ENCODE measurements around the gene PRRC2A. TPM values are rescaled to one million over a fixed set of nuclear protein-coding genes. Genes with fewer than 3 reads are reported as not detected.
A peak's percentile ranks its signal among the peaks of the same experiment; 100 is the strongest.

Gene PRRC2A
- total RNA-seq, 1 donor from 2014 or later = 76.9 TPM

DNA sequence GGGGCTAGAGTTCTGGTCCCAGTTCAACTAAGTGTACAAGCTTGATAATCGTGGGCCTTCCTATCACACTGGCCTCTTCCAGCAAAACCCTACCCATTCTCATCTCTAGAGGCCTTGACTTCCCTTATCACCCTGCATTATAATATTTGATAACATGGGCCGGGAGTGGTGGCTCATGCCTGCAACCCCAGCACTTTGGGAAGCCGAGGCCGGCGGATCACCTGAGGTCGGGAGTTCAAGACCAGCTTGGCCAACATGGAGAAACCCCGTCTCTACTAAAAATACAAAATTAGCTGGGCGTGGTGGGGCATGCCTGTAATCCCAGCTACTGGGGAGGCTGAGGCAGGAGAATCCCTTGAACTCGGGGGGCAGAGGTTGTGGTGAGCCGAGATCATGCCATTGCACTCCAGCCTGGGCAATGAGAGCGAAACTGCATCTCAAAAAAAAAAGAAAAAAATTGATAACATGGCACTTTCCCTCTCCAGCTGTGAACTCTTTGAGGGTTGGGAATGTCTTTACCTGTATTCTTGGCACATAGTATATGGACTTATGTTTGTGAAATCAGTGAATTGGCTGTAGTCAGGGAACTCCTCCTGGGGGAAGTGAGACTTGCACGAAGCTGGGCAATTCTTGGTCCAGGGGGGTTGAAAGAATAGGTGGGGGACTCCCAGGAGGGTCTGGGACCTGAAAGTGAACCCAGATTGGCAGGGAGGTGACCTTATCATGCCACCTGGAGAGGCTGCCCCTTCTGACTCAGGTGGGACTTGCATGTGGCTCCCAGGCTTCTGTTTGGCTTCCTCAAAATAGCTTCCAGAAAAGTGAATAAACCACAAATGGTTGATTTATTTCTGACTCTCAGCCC is 41.0 kb downstream of the PRRC2A start:
- intact Hi-C loops (cut with micrococcal nuclease) = no loop called here
- ATAC-seq (no peak), DNase-seq (no peak)

DNA sequence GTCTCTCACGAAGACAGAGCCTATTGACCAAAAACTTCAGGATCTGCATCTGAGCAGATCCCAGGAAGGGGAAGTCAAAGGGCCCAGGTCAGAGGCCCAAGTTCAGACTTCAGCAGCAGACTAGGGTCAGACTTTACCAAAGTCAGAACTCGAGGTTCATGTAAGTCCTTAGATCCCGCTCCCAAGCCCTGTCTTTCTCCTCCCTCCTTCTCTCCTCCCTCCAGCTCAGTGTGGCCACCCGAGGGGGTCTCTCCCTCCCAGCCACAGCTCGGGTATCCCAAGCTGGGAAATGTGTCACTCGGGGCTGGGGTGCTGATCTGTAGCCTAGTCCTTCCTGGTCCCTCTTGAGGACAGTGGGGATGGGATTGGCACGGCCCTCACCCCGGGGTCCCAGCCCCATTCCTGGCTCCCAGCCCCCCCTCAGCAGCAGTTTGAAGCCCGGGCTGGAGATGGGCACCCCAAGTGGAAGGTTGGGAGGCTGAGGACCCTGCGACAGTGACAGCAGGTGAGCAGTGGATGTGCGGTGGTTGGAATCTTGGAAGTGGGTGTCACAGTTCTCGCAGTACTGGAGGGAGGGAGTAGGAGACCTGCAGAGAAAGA is 41.7 kb downstream of the PRRC2A start:
- intact Hi-C loops (cut with micrococcal nuclease) = no loop called here
- ATAC-seq = no peak
- DNase-seq = no peak

DNA sequence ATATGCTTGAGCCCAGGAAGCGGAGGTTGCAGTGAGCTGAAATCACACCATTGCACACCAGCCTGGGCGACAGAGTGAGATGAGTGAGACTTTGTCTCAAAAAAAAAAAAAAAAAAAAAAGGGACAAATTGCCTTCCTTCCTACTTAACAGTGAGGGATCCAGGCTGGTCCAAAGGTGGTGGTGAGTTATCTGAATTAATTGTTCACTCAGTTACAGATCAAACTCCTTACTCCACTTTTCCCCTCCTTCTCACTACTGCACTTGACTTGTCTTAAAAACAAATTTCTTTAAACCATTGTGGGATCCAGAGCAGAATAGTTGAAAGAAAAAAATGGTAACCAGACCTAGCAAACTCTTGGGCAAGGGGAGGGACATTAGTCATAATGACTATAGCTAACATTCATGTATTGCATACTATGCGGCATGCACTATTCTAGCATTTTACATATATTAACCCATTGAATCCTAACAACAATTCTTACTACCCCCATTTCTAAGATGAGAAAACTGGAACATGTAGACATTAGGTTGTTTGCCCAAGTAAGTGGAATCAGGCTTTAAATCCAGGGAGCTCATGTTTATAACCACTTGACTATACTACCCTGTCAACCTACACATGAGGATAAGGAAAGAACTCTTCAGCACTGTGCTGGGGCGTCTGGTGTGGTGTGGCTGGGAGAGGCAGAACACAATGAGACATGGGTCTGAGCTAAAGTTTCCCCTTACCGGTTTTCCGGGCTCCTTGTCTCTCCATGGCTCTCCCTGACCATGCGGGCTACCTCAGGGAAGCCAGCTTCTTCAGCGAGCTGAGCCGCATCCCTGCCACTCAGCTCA is 42.8 kb downstream of the PRRC2A start:
- DNase-seq (no peak), ATAC-seq (no peak)
- intact Hi-C loops (cut with micrococcal nuclease) = no loop called here

DNA sequence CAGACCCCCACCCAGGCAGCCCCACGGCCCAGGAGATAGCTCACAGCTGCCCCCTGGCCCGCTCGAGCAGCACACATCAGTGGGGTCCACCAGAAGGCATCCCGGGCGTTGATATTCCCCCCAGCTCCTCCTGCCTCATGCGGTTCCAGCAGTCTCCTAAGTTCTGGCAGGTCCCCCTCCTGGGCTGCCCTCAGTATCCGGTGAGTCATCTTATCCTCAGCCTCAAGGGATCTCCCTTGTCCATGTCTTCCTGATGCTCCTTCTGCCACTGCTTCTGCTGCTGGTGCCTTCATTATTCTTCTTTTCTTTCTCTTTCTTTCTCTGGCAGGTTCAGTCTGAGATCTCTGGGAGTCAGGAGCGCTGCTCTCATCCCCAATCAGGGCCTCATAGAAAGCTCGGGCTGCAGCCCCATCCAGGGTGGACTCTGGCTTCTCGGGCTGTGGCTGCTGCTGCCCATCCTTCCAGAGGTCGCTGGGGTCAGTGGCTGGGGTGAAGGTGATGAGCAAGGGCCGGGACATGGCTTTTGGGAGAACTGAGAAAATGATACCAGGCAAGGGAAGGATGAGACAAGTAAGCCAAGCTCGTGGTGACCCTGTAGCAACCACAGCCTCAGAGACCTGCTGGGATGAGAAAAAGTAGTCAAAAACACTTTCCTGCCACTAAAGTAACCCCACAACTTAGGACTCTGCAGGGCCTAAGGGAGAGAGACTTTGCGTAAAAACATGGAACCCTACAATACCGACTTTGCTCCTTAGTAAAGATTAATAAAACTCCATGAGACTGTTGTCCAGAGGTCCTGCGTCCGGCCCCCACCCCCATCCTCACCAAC is 43.7 kb downstream of the PRRC2A start:
- DNase-seq (no peak), ATAC-seq (no peak)
- intact Hi-C loops (cut with micrococcal nuclease) = no loop called here

- ATAC-seq (peak; percentile 75), DNase-seq (peak; percentile 93)
- intact Hi-C loops (cut with micrococcal nuclease) = no loop called here
These were observed 44.4 kb downstream of the PRRC2A start, which contains the start of gene GPANK1 for GRCh38 chr6:31664790-31665500. Gene GPANK1, minus strand, starts transcription at chr6:31664997. Its CDS starts 519 bp downstream, at chr6:31664478.

DNA sequence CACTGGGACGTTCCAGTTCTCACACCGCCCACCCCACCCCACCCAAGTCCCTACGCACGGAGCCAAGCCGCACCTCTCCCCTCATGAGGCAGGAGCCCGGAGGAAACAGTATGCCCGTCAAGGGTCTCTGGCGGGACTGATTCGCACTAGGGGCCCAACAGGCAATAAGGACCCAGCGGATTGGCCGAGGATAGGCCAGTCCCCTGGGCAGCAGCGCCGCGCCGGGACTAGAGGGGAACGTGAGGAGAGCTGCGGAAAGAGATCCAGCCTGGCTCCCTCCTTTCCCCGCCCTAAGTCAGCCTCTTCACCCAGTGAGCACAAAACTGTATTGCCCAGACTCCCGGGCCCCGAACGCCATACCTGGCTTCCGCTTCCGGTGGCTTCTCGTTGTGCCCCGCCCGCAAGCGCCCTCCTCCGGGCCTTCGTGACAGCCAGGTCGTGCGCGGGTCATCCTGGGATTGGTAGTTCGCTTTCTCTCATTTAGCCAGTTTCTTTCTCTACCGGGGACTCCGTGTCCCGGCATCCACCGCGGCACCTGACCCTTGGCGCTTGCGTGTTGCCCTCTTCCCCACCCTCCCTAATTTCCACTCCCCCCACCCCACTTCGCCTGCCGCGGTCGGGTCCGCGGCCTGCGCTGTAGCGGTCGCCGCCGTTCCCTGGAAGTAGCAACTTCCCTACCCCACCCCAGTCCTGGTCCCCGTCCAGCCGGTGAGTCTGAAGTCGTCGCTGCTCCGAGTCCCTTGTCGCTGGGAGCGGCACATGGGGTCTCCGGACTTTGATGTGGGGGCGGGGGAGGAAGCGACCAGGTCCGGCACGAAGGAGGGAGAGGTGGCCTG is 45.2 kb downstream of the PRRC2A start, which contains the start of gene CSNK2B:
CSNK2B (plus strand) TSS at position 580 of the 836 bp plus-strand sequence. CDS start 752 bp downstream, outside the sequence.
- intact Hi-C loops (cut with micrococcal nuclease) = no loop called here
- DNase-seq (peak; percentile 99), ATAC-seq (peak; percentile 90)

- ATAC-seq = no peak
- intact Hi-C loops (cut with micrococcal nuclease) = no loop called here
- no peak for DNase-seq
These were observed 45.9 kb downstream of the PRRC2A start for GRCh38 chr6:31666337-31666965.

GRCh38 chr6:31669676-31670075 is 49.2 kb downstream of the PRRC2A start, which contains the start of gene LY6G5B:
Gene LY6G5B, plus strand, starts transcription at chr6:31669976. Its CDS starts 975 bp downstream, at chr6:31670951.
- intact Hi-C loops (cut with micrococcal nuclease) = no loop called here
- ATAC-seq (no peak), DNase-seq (no peak)

DNA sequence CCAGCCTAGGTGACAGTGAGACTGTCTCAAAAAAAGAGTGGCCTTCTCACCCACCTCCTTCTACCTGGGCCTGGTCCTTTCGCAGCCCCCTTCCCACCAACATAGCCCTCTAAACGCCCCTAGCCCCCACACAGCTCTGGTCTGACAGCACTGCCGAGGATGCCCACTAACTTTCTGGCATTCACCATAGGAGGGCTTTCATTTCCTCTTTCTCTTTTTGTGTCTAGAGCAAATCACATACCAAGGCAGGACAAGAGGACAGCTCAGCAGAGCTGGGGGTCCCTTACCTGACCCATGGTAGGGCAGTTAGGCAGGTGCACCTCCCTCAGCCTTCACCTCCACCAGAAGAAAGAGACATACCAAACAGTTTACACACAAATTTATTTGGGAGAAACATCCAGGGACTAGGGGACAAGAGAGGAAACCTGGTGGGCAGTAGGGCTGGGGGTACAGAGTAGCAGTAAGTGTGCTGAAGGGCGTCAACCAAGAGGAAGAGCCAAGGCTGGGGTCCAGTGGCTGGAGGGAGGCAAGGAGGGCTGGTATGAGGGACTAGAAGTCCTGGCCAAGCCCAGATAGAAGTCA is 55.9 kb downstream of the PRRC2A start:
- no peak for DNase-seq
- no peak for ATAC-seq
- intact Hi-C loops (cut with micrococcal nuclease) = no loop called here

- ATAC-seq (no peak), DNase-seq (no peak)
- intact Hi-C loops (cut with micrococcal nuclease) = no loop called here
These were observed 56.4 kb downstream of the PRRC2A start for GRCh38 chr6:31676904-31677303.

DNA sequence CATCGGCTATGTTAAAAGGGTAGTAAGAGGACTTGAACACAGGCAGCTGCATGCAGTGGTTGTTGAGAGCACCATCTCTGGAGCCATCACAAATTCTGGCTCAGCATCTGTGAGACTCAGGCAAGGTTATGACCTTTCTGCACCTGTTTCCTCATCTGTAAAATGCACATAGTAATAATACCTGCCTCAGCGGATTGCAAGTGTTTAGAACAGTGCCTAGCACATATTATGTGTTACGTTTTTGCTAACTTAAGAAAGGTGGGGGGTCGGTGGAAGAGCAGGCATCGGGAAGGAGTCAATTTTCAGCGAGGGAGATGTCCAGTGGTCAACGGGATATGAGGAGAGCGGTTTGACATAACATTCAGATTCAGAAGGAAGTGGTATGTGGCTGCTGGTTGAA is 57.4 kb downstream of the PRRC2A start:
- intact Hi-C loops (cut with micrococcal nuclease) = no loop called here
- ATAC-seq = no peak
- no peak for DNase-seq

DNA sequence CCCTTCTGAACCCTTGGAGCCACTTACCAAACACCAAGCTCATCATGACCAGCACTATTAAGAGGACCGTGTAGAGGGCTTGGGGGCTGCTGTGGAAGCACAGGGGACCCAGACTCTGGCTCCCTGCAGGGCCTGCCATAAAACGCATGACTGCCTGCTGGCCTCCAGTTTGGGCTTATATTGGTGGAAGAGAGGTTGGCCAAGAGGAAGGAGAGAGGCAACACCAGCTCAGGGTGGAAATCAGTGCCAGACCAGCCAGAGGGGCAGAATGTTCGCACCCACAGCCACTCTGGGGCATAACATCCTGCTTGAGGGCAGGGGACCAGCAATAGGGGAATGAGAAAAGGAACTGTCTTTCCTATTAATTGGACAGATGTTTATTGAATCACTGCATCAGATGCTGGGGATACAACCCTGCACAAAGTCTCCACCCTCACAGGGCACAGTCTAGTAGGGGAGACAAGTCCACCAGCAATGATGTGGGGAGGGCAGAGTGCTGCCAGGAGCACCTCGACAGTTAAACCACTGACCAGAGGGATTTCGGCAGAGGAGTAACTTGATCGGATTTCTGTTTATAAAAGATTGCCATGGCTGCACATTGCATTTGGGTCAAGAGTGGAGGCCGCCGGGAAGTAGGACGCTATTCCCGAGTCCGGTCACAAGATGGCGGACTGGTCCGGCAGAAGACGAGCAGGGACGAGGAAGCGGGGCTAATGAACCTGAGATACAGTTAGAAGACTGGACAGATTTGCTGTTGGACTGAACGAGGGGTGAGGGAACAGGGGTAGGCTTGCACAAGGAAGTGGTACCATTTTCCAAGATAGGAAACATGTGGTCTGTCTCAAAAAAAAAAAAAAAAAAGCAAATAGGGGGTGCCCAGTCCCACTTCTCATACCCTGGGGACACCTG is 60.0 kb downstream of the PRRC2A start, which contains the start of gene LY6G5C:
LY6G5C (minus strand) TSS at position 842 of the 909 bp plus-strand sequence; CDS start at position 148, 694 bp downstream.
- DNase-seq = peak; percentile 84
- peak; percentile 93 for ATAC-seq
- intact Hi-C loops (cut with micrococcal nuclease) = no loop called here

DNA sequence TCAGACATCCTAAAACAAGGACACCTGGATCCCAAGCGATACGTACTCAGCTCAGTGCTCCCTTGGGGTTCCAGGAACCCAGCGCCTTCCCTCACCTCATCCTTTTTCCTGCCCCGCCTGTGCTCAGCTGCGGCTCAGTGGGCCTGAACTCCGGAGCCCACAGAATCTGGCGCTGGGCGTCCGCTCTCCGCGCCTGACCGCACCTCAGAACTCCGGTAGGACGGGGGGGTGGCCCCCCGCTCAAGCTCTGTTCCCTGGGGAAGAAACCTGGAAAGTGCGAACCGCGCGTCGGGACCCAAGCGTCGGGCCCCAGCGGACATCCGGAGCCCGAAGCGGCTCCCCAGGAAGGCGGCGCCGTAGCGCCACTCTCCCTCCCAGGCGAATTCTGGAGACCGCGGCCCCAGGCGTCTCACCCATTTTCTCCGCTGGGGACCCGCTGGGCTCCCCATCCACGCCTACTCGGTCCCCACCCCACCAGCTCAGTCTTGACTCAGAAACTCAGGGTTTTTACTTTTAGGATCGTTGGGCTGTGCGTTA is 60.7 kb downstream of the PRRC2A start:
- ATAC-seq (peak; percentile 77), DNase-seq (peak; percentile 67)
- intact Hi-C loops (cut with micrococcal nuclease) = no loop called here

DNA sequence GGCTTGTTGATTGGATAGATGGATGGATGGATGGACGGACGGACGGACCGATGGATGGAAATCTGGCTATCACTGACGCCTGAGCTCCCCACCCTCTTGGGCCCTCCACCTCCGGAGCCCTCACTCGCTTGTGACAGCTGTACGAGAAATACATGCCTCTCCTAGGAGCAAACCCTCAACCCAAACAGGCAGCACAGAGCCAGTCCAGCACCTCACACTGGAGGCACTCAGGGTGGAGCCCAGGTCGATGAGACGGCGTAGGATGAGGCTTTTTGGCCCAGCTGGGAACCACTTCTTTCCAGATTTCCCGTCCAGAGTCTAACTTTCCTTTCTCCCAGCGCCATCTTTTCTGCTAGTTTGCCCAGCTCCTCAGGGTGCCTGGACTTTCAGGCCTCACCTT is 63.1 kb downstream of the PRRC2A start:
- intact Hi-C loops (cut with micrococcal nuclease) = no loop called here
- ATAC-seq = no peak
- DNase-seq = no peak

DNA sequence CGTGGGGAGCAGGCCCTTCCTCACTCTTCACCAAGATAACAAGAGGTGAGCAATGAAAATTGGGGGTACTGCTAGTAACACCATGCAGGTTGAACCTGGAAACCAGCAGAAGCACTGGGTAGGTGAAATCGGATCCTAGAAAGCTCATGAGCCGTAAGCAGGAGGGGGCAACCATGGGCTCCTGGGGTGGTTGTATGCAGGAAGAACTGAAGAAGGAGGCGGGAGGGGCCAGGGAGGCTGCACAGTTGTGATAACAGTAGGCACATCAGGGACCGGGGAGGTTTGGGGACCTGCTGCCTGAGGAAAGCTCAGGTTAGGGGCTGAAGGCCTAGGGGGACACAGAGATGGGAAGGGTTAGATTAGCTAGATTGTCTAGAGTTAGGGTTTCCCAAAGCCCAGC is 66.0 kb downstream of the PRRC2A start:
- DNase-seq (peak; percentile 18), ATAC-seq (no peak)
- intact Hi-C loops (cut with micrococcal nuclease) = no loop called here

All from left ventricle myocardium superior (tissue), 1 donor.